HL-60 (cell line): ENCODE results near the gene DPYD.
A peak's percentile ranks its signal among the peaks of the same experiment; 100 is the strongest.

Experiments
- DNase-seq, 2 experiments: peaks; one replicate each; pipeline ENCODE4 v3.0.0-alpha.2; 2010 to 2020; ENCODE audit warnings: low read depth in 1 of 2, low spot score in 1 of 2
- H3K27ac ChIP-seq: fragments of 250-450 bp; sonication (Bioruptor Pico); replicated peaks from 2 replicates; pipeline ENCODE4 v1.5.1; 2020; ENCODE audit warnings: mild to moderate bottlenecking, moderate library complexity
- H3K27me3 ChIP-seq: fragments of 250-450 bp; sonication (Bioruptor Pico); 2 replicates; pipeline ENCODE4 v1.5.1; 2021; ENCODE audit warnings: mild to moderate bottlenecking, moderate library complexity; ENCODE audit not compliant: insufficient read depth, poor library complexity, severe bottlenecking
- H3K4me3 ChIP-seq: replicated peaks from 2 replicates; pipeline ENCODE4 v1.5.1; 2011; ENCODE audit warnings: mild to moderate bottlenecking, control low read depth, low read length; ENCODE audit not compliant: insufficient read depth
- GABPA ChIP-seq: IDR thresholded peaks from 2 replicates; pipeline ENCODE4 v1.6.1; 2012; ENCODE audit warnings: low read depth
- POLR2AphosphoS5 ChIP-seq: IDR thresholded peaks from 2 replicates; pipeline ENCODE4 v1.6.1; 2012; ENCODE audit warnings: low read depth
- SPI1 ChIP-seq: IDR thresholded peaks from 2 replicates; pipeline ENCODE4 v1.6.1; 2012; ENCODE audit warnings: low read depth, mild to moderate bottlenecking, borderline replicate concordance
- TF ChIP-seq, protein P1 (sequence below): IDR thresholded peaks from one replicate; pipeline ENCODE4 v1.5.1; 2011; ENCODE audit warnings: low read length, control low read depth, inconsistent platforms; ENCODE audit not compliant: insufficient read depth
- TF ChIP-seq, protein P2 (sequence below): IDR thresholded peaks from 2 replicates; pipeline ENCODE4 v1.6.1; 2012; ENCODE audit warnings: low read depth; ENCODE audit not compliant: insufficient replicate concordance

DPYD gene

DNA sequence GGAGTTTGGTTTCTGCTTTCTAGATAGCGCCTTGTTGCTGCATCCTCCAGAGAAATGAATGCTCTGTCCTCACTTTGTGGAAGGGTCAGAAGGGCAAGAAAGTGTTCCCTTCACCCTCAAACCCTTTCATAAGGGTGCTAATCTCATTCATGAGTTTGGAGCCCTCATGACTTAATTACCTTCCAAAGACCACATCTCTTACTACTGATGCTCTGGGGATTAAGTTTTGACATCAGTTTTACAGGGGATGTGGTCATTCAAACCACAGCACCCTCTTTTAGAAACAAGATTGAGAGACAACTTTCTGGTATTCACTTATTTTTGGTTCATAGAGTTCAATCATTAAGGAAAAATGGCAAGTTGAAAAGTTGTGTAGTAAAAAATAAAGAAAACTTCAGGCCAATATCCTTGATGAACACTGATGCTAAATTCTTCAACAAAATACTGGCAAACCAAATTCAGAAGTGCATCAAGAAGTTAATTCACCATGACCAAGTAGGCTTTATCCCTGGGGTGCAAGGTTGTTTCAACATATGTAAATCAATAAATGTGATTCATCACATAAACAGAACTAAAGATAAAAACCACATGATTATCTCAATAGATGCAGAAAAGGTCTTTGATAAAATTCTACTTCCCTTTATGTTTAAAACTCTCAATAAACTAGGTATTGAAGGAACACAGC, 757.1 kb downstream of the DPYD start:
- Histone ChIP-seq H3K27ac (no peak overlapping the region), H3K4me3 (no peak overlapping the region), H3K27me3 (no peaks in the 10 kb centered on the region)
- peak in 1 of 2 experiments; percentile 12 for DNase-seq
- TF ChIP-seq POLR2AphosphoS5 (no peak), SPI1 (no peak)
- TF ChIP-seq, protein P1, sequence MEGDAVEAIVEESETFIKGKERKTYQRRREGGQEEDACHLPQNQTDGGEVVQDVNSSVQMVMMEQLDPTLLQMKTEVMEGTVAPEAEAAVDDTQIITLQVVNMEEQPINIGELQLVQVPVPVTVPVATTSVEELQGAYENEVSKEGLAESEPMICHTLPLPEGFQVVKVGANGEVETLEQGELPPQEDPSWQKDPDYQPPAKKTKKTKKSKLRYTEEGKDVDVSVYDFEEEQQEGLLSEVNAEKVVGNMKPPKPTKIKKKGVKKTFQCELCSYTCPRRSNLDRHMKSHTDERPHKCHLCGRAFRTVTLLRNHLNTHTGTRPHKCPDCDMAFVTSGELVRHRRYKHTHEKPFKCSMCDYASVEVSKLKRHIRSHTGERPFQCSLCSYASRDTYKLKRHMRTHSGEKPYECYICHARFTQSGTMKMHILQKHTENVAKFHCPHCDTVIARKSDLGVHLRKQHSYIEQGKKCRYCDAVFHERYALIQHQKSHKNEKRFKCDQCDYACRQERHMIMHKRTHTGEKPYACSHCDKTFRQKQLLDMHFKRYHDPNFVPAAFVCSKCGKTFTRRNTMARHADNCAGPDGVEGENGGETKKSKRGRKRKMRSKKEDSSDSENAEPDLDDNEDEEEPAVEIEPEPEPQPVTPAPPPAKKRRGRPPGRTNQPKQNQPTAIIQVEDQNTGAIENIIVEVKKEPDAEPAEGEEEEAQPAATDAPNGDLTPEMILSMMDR: no peak

DNA sequence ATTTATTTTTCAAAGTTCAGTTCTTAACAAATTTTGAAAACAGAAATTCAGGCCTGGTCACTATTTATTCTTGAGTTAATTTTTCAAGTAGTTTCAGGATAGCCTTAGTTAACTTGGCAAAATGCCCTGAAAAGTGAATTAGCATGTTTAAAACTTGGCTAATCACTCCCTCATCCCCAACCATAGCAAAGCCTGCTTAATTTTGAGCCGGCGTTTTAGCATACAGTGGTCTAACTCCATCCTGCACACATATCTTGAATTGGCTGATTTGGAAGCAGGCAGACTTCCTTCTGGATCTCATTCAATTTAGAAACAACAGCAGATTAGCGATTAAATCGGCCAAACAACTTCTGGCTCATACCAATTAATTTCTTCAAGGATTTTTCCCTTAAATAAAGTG, 760.0 kb downstream of the DPYD start:
- DNase-seq: peak in 1 of 2 experiments; percentile 20

DNA sequence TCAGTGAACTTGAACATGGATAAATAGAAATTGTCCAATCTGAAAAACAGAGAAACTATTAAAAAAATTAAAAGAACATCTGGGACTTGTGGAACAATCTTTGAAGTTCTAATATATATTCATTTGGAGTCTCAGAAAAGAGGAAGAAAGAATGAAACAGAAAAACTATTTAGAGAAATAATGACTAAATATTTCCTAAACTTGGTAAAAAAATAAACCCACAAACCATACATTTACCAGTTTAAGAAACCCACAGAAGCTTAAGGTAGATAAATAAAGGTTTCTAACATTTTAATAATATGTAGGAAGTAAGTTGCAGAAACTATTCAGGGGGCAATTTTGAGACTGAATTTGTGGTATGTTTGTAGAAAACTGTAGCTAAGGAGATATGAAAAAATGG, 761.5 kb downstream of the DPYD start:
- TF ChIP-seq, protein P2, sequence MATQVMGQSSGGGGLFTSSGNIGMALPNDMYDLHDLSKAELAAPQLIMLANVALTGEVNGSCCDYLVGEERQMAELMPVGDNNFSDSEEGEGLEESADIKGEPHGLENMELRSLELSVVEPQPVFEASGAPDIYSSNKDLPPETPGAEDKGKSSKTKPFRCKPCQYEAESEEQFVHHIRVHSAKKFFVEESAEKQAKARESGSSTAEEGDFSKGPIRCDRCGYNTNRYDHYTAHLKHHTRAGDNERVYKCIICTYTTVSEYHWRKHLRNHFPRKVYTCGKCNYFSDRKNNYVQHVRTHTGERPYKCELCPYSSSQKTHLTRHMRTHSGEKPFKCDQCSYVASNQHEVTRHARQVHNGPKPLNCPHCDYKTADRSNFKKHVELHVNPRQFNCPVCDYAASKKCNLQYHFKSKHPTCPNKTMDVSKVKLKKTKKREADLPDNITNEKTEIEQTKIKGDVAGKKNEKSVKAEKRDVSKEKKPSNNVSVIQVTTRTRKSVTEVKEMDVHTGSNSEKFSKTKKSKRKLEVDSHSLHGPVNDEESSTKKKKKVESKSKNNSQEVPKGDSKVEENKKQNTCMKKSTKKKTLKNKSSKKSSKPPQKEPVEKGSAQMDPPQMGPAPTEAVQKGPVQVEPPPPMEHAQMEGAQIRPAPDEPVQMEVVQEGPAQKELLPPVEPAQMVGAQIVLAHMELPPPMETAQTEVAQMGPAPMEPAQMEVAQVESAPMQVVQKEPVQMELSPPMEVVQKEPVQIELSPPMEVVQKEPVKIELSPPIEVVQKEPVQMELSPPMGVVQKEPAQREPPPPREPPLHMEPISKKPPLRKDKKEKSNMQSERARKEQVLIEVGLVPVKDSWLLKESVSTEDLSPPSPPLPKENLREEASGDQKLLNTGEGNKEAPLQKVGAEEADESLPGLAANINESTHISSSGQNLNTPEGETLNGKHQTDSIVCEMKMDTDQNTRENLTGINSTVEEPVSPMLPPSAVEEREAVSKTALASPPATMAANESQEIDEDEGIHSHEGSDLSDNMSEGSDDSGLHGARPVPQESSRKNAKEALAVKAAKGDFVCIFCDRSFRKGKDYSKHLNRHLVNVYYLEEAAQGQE: no peak
- no peak overlapping the region for H3K4me3 ChIP-seq
- H3K27me3 ChIP-seq: no peaks in the 10 kb centered on the region
- H3K27ac ChIP-seq: no peak overlapping the region
- DNase-seq: no peak

More for the DNA sequence above, 760.0 kb downstream of the DPYD start:
- Histone ChIP-seq H3K27me3 (no peaks in the 10 kb centered on the region), H3K27ac (no peak overlapping the region), H3K4me3 (no peak overlapping the region)
- TF ChIP-seq POLR2AphosphoS5: no peak
- TF ChIP-seq, protein P1: no peak

DNA sequence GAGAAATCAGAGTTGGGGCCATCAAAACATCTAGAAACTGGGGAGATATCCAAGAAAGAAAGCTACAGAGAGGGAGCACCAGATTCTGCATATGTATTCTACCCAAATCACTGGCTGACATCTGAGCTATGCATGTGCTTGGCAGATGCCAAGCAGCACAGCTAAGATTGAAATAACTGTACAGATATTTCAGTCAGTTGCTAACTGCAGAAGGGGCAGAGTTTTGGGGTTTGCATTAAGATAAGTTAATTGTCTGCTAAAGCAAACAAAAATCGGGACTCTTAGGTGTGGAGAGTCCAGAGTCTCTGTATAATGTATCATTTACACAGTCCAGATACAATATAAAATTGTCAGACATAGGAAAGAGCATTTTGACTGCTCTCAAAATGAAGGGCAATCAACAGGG, 762.1 kb downstream of the DPYD start:
- Histone ChIP-seq H3K27ac (no peak overlapping the region), H3K27me3 (no peaks in the 10 kb centered on the region), H3K4me3 (no peak overlapping the region)
- TF ChIP-seq POLR2AphosphoS5: no peak
- TF ChIP-seq, protein P2: no peak
- TF ChIP-seq SPI1: no peak
- TF ChIP-seq, protein P1: no peak
- TF ChIP-seq GABPA: no peak
- DNase-seq: no peak
